MV-4-11 (cell line): Measurements from ENCODE around the gene MUC5AC.
"Not testable (repeated sequence)": the region's sequence is repeated elsewhere in the genome, so short reads cannot be mapped to it uniquely, and the experiment has no call there.

Experiments used
- DNase-seq: peaks from one replicate; lab custom pipeline; 2025; lab: John Stamatoyannopoulos, UW

Gene MUC5AC

GRCh38 chr11:1157645-1158591 lies at the start of gene MUC5AC:
TSS of gene MUC5AC (plus strand) at chr11:1157953. CDS start at chr11:1158000, 47 bp downstream.
- DNase-seq = no peak

GRCh38 chr11:1108246-1108900 lies 49.4 kb upstream of the MUC5AC start:
- DNase-seq = no peak

GRCh38 chr11:1109101-1109917 lies 48.4 kb upstream of the MUC5AC start:
- DNase-seq = no peak

GRCh38 chr11:1109918-1110705 lies 47.6 kb upstream of the MUC5AC start:
- DNase-seq = no peak

- DNase-seq = no peak
Observed at GRCh38 chr11:1111545-1112212, 46.1 kb upstream of the MUC5AC start.

GRCh38 chr11:1112351-1113191 lies 45.2 kb upstream of the MUC5AC start:
- DNase-seq = no peak

GRCh38 chr11:1113405-1114201 lies 44.1 kb upstream of the MUC5AC start:
- DNase-seq = no peak

- not testable (repeated sequence) for DNase-seq
Observed at GRCh38 chr11:1115292-1115691, 42.5 kb upstream of the MUC5AC start.

GRCh38 chr11:1116104-1116503 lies 41.6 kb upstream of the MUC5AC start:
- DNase-seq = no peak

- DNase-seq = no peak
Observed at GRCh38 chr11:1116666-1117390, 40.9 kb upstream of the MUC5AC start.

- DNase-seq = no peak
Observed at GRCh38 chr11:1117992-1118391, 39.8 kb upstream of the MUC5AC start.

GRCh38 chr11:1118755-1119603 lies 38.8 kb upstream of the MUC5AC start:
- no peak for DNase-seq

- DNase-seq = no peak
Observed at GRCh38 chr11:1119604-1120146, 38.1 kb upstream of the MUC5AC start.

- no peak for DNase-seq
Observed at GRCh38 chr11:1120532-1121330, 37.0 kb upstream of the MUC5AC start.

GRCh38 chr11:1121331-1121812 lies 36.4 kb upstream of the MUC5AC start:
- no peak for DNase-seq
